ENCODE results near the gene SHISA6. TPM values are rescaled to one million over a fixed set of nuclear protein-coding genes. Genes with fewer than 3 reads are reported as not detected.
A peak's percentile ranks its signal among the peaks of the same experiment; 100 is the strongest.

Gene SHISA6
- total RNA-seq, 4 donors from 2014 or later: under 0.01 to 0.88 (median 0.26) TPM

GRCh38 chr17:11589716-11590115 lies 348.7 kb downstream of the SHISA6 start:
- intact Hi-C loops (cut with DNase I): no loop called here
- TF ChIP-seq CTCF (IDR thresholded peaks at IDR 0.05): no peak
- no peak for TF ChIP-seq POLR2A (IDR thresholded peaks at IDR 0.05)
- 85 to 94% methylated on average over 3 of the region's 3 CpGs for WGBS, 2 donors

GRCh38 chr17:11598274-11599221 lies 357.5 kb downstream of the SHISA6 start, which contains the start of gene DNAH9:
Gene DNAH9 (plus strand): TSS chr17:11598470. CDS start chr17:11598499, 29 bp downstream.
- Histone ChIP-seq H3K36me3 (no peaks in the 10 kb centered on the region), H3K4me3 (replicated peaks in 1 of 3) (peak within 1 kb of the TSS; percentile 38 to 90 (median 59)), H3K9me3 (no peaks in the 10 kb centered on the region), H3K4me1 (peaks cover 4 to 9% of the 10 kb centered on the region in 2 donors), H3K27me3 (no peaks in the 10 kb centered on the region), H3K27ac (peak within 1 kb of the TSS; percentile 51 to 73 (median 58))
- intact Hi-C loops (cut with DNase I): no loop called here
- 3% methylated on average over 28 to 34 of the region's 84 CpGs for WGBS, 2 donors
- TF ChIP-seq POLR2A (IDR thresholded peaks at IDR 0.05): peak in 1 of 2 donors; percentile 77
- no peak for TF ChIP-seq CTCF (IDR thresholded peaks at IDR 0.05)
- peak; percentile 99 for DNase-seq

More at GRCh38 chr17:11589716-11590115, 348.7 kb downstream of the SHISA6 start:
- no peak overlapping the region for H3K4me3 ChIP-seq (replicated peaks in 1 of 3)
- no peaks in the 10 kb centered on the region for H3K9me3 ChIP-seq
- DNase-seq: no peak
- H3K36me3 ChIP-seq: no peaks in the 10 kb centered on the region
- H3K27me3 ChIP-seq: no peaks in the 10 kb centered on the region
- H3K27ac ChIP-seq: no peak overlapping the region
- H3K4me1 ChIP-seq: no peaks in the 10 kb centered on the region

DNA sequence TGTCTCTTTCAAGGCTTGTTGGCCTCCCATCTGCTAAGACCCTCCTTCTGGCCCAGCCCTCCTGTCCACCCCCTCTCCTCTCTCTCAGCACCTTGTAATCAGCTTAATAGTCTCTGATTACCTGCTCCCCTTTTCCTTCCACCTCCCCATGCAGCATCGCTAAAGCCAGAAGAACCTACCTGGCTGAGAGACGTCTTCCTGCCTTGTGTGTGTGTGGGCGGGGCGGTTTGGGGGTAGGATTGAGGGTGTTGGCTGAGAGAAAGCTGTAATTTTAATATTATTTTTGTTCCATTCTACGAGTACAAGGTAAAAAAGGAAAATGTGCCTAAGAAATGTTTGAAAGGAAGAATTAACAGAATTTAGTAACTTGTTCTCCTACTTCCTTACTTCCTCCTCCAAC lies 360.6 kb downstream of the SHISA6 start:
- TF ChIP-seq CTCF (IDR thresholded peaks at IDR 0.05): no peak
- TF ChIP-seq POLR2A (IDR thresholded peaks at IDR 0.05): no peak
- no peaks in the 10 kb centered on the region for H3K9me3 ChIP-seq
- no peak overlapping the region for H3K27ac ChIP-seq
- H3K4me3 ChIP-seq (replicated peaks in 1 of 3): no peak overlapping the region
- 78 to 82% methylated on average over 5 of the region's 5 CpGs for whole genome bisulfite sequencing, 2 donors
- peaks cover 4 to 9% of the 10 kb centered on the region in 2 donors for H3K4me1 ChIP-seq
- H3K36me3 ChIP-seq: no peaks in the 10 kb centered on the region
- H3K27me3 ChIP-seq: no peaks in the 10 kb centered on the region
- no peak for DNase-seq
- intact Hi-C loops (cut with DNase I): no loop called here

- 36 to 37% methylated on average over 6 of the region's 6 CpGs for WGBS, 2 donors
- no peak for TF ChIP-seq CTCF (IDR thresholded peaks at IDR 0.05)
- no peak for TF ChIP-seq POLR2A (IDR thresholded peaks at IDR 0.05)
- no peaks in the 10 kb centered on the region for H3K27me3 ChIP-seq
- peaks cover 0 to 9% of the 10 kb centered on the region in 2 donors for H3K4me1 ChIP-seq
- no peak overlapping the region for H3K4me3 ChIP-seq (replicated peaks in 1 of 3)
- no peaks in the 10 kb centered on the region for H3K9me3 ChIP-seq
- peak; percentile 36 to 52 for DNase-seq
- no peaks in the 10 kb centered on the region for H3K36me3 ChIP-seq
- intact Hi-C loops (cut with DNase I): no loop called here
- no peak overlapping the region for H3K27ac ChIP-seq
These were observed 367.4 kb downstream of the SHISA6 start for GRCh38 chr17:11608396-11608795.

Data from thyroid gland (tissue), 4 donors.